GM19351 (cell line): ENCODE data around the gene PRKACG.
"Not testable (repeated sequence)": the region's sequence is repeated elsewhere in the genome, so short reads cannot be mapped to it uniquely, and the experiment has no call there.

Experiments used
- ATAC-seq: cut with Tn5 transposase; IDR thresholded peaks from one replicate; pipeline ENCODE4 v1.9.1; 2021; ENCODE audit warnings: mild to moderate bottlenecking, moderate library complexity; ENCODE audit not compliant: unreplicated experiment

The PRKACG gene

GRCh38 chr9:69014013-69014412 lies at the start of gene PRKACG:
PRKACG (minus strand) TSS chr9:69014113; CDS start chr9:69014092, 21 bp downstream.
- ATAC-seq = no peak

- ATAC-seq = no peak
These were observed 48.3 kb upstream of the PRKACG start for GRCh38 chr9:69062195-69062594.

GRCh38 chr9:69060766-69061165 lies 46.9 kb upstream of the PRKACG start:
- no peak for ATAC-seq

- no peak for ATAC-seq
These were observed 44.2 kb upstream of the PRKACG start for GRCh38 chr9:69058101-69058500.

GRCh38 chr9:69056191-69056815 lies 42.4 kb upstream of the PRKACG start:
- ATAC-seq = no peak

- no peak for ATAC-seq
These were observed 41.1 kb upstream of the PRKACG start for GRCh38 chr9:69054989-69055388.

- not testable (repeated sequence) for ATAC-seq
These were observed 37.0 kb upstream of the PRKACG start for GRCh38 chr9:69050936-69051335.

- ATAC-seq = no peak
These were observed 35.2 kb upstream of the PRKACG start for GRCh38 chr9:69049094-69049493.

- ATAC-seq = no peak
These were observed 33.5 kb upstream of the PRKACG start for GRCh38 chr9:69047371-69047770.

GRCh38 chr9:69046723-69047122 lies 32.8 kb upstream of the PRKACG start:
- ATAC-seq = no peak

GRCh38 chr9:69045821-69046220 lies 31.9 kb upstream of the PRKACG start:
- no peak for ATAC-seq

GRCh38 chr9:69044240-69045219 lies 30.6 kb upstream of the PRKACG start:
- ATAC-seq = no peak

- ATAC-seq = no peak
These were observed 26.7 kb upstream of the PRKACG start for GRCh38 chr9:69040646-69041045.

GRCh38 chr9:69036799-69037198 lies 22.9 kb upstream of the PRKACG start:
- no peak for ATAC-seq

GRCh38 chr9:69036309-69036708 lies 22.4 kb upstream of the PRKACG start:
- ATAC-seq = peak; percentile 33

GRCh38 chr9:69035438-69036308 lies 21.8 kb upstream of the PRKACG start, which contains the start of gene FXN:
FXN (plus strand) TSS chr9:69035752; CDS start chr9:69035783, 31 bp downstream.
- ATAC-seq = peak; percentile 88

GRCh38 chr9:69034071-69034470 lies 20.2 kb upstream of the PRKACG start:
- no peak for ATAC-seq

GRCh38 chr9:69030851-69031645 lies 17.1 kb upstream of the PRKACG start:
- no peak for ATAC-seq

- ATAC-seq = no peak
These were observed 15.6 kb upstream of the PRKACG start for GRCh38 chr9:69029535-69029934.

GRCh38 chr9:69028754-69029153 lies 14.8 kb upstream of the PRKACG start:
- no peak for ATAC-seq
